Activated naive CD4-positive, alpha-beta T cell treated with anti-CD3 and anti-CD28 coated beads, Interleukin-2, amount 50 U/mL, for 24 hours (primary cell): Measurements from ENCODE around the gene EIF4B.
"Not testable (repeated sequence)": the region's sequence is repeated elsewhere in the genome, so short reads cannot be mapped to it uniquely, and the experiment has no call there.

Experiments
- H3K27ac Mint-ChIP-seq: one replicate; pipeline ENCODE4 v1.8.0; 2021; ENCODE audit warnings: mild to moderate bottlenecking, mixed read lengths
- H3K27me3 Mint-ChIP-seq: one replicate; pipeline ENCODE4 v1.8.0; 2021; ENCODE audit warnings: mixed read lengths
- H3K36me3 Mint-ChIP-seq: one replicate; pipeline ENCODE4 v1.8.0; 2021; ENCODE audit warnings: mixed read lengths
- H3K4me1 Mint-ChIP-seq: one replicate; pipeline ENCODE4 v1.8.0; 2021; ENCODE audit warnings: mixed read lengths
- H3K4me3 Mint-ChIP-seq: one replicate; pipeline ENCODE4 v1.8.0; 2021; ENCODE audit warnings: mild to moderate bottlenecking, mixed read lengths
- H3K9me3 Mint-ChIP-seq: one replicate; pipeline ENCODE4 v1.8.0; 2021; ENCODE audit warnings: mixed read lengths

Gene EIF4B

DNA sequence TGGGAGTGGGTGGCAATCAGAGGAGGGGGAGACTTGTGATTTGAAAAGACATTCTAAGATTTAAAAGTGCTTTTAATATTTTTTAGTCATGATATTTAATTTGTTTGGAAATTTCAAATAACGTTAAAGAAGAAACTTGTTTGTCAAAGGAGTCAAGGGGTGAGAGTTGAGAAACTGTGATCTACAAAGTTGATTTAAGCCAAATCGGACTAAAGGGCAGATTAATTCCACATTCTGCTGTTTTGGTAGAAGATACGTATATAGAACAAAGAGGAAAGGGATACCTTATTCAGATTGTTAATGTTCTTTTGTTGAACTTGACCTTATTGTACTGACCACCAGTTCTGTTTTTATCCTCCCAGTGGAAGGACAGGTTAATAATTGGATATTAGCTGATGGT, 6.7 kb downstream of the EIF4B start:
- H3K36me3 Mint-ChIP-seq = peaks cover 24% of the 10 kb centered on the region
- no peaks in the 10 kb centered on the region for H3K27me3 Mint-ChIP-seq
- H3K9me3 Mint-ChIP-seq = no peaks in the 10 kb centered on the region
- no peak overlapping the region for H3K27ac Mint-ChIP-seq
- peaks cover 69% of the 10 kb centered on the region for H3K4me1 Mint-ChIP-seq
- no peak overlapping the region for H3K4me3 Mint-ChIP-seq

DNA sequence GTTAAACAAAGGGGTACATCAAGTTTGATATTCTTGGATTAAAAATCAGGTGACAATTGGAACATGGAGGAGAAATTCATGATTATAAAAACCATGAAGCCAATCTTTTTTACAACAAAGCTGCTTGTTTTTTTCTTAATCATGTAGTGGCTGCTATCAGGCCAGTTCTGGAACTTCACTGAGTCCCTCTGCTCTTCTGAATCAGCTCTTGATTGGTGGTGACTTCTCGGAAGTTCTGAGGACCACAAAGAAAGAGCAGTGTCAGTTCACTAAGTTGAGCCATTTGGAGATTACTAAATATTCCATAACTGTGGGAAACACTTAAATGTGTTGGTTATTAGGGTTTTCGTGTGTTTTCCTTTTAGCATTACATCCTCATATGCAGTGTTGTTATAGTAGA, 8.5 kb downstream of the EIF4B start:
- Mint-ChIP-seq H3K36me3 (peaks cover 21% of the 10 kb centered on the region), H3K4me1 (peaks cover 54% of the 10 kb centered on the region), H3K27me3 (no peaks in the 10 kb centered on the region), H3K4me3 (peak overlapping the region; percentile 67), H3K27ac (peak overlapping the region; percentile 1), H3K9me3 (no peaks in the 10 kb centered on the region)

DNA sequence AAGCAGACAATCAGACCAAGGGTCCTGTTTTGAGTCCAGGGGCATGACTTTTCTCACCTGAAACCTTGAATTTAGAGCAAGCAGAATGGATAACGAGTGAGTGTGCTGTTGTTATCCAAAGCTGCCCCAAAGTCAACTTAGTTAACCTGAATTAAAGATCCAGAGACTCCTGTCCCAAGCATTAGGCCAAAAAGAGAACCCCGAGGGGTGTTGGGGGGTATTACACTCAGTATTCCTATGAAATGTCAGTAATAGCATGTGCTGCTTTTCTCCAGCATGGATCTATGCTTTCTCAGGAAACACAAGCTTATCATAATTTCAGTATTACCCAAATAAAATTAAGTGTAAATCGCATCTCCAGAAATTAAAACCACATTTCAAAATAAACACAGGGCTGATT, 19.0 kb downstream of the EIF4B start:
- no peak overlapping the region for H3K4me3 Mint-ChIP-seq

DNA sequence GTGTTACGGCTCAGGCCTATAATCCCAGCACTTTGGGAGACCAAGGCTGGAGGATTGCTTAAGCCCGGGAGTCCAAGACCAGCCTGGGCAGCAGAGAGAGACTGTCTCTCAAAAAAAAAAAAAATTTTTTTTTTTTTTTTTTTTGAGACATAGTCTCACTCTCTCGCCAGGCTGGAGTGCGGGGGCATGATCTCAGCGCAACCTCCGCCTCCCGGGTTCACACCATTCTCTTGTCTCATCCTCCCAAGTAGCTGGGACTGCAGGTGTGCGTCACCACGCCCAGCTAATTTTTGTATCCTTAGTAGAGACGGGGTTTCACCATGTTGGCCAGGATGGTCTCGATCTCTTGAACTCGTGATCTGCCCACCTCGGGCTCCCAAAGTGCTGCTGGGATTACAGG, 20.8 kb downstream of the EIF4B start:
- not testable (repeated sequence) for H3K27me3 Mint-ChIP-seq

More for the DNA sequence above, 19.0 kb downstream of the EIF4B start:
- Mint-ChIP-seq H3K27me3 (no peaks in the 10 kb centered on the region), H3K9me3 (no peaks in the 10 kb centered on the region), H3K27ac (peak overlapping the region; percentile 67), H3K36me3 (peaks cover 25% of the 10 kb centered on the region), H3K4me1 (peaks cover 7% of the 10 kb centered on the region)

DNA sequence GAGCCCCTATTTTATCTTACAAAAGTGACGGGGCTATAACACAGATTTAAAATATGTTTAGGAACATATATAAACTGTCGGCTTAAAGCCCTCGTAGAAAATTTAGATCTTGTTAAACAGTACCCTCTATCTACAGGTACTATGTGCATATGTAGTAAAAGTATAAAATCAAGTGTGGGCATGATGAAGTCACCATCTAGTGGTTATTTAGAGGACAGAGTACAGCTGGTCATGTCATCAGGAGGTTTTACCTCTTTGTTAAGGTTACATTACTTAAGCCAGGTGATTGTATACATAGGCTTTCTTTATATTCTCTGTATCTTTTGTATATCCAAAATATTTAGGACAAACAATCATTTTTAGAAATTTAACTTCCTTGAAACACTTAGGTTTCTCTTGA, 25.4 kb downstream of the EIF4B start:
- Mint-ChIP-seq H3K27me3 (no peaks in the 10 kb centered on the region), H3K27ac (no peak overlapping the region), H3K4me3 (no peak overlapping the region), H3K9me3 (no peaks in the 10 kb centered on the region), H3K36me3 (peaks cover 20% of the 10 kb centered on the region), H3K4me1 (peaks cover 6% of the 10 kb centered on the region)

More for the DNA sequence above, 20.8 kb downstream of the EIF4B start:
- H3K4me1 Mint-ChIP-seq = peaks cover 12% of the 10 kb centered on the region
- H3K36me3 Mint-ChIP-seq = peaks cover 28% of the 10 kb centered on the region
- not testable (repeated sequence) for H3K9me3 Mint-ChIP-seq, H3K4me3 Mint-ChIP-seq, H3K27ac Mint-ChIP-seq

DNA sequence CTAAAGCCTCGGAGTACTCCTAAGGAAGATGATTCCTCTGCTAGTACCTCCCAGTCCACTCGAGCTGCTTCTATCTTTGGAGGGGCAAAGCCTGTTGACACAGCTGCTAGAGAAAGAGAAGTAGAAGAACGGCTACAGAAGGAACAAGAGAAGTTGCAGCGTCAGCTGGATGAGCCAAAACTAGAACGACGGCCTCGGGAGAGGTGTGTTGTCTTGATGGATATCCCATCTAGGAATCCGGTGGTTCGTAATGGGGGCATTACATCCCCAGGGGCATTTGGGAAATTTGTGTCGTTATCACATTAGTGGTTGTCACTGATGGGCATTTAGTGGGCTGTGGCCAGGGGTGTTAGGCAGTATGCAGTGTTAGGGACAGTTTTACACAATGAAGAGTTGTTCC, 27.6 kb downstream of the EIF4B start:
- Mint-ChIP-seq H3K36me3 (peaks cover 16% of the 10 kb centered on the region), H3K27ac (peak overlapping the region; percentile 27), H3K4me1 (peaks cover 23% of the 10 kb centered on the region)
- not testable (repeated sequence) for H3K9me3 Mint-ChIP-seq, H3K4me3 Mint-ChIP-seq, H3K27me3 Mint-ChIP-seq

DNA sequence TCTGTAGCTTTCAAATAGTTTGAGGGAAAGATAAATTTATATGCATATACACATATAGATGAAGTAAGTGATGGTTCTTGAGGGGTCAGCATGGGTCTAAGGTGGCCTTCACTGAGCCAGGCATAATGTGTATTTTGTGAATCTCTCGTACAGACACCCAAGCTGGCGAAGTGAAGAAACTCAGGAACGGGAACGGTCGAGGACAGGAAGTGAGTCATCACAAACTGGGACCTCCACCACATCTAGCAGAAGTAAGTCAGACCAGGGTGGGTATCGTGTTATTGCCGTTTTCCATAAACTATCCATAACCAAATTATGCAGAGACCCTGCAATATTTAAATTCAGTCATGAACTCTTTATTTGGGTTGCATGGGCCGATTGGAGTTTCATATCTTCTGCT, 28.2 kb downstream of the EIF4B start:
- peaks cover 26% of the 10 kb centered on the region for H3K4me1 Mint-ChIP-seq
- H3K27me3 Mint-ChIP-seq = no peaks in the 10 kb centered on the region
- peaks cover 17% of the 10 kb centered on the region for H3K36me3 Mint-ChIP-seq
- no peaks in the 10 kb centered on the region for H3K9me3 Mint-ChIP-seq
- no peak overlapping the region for H3K4me3 Mint-ChIP-seq
- H3K27ac Mint-ChIP-seq = peak overlapping the region; percentile 47

DNA sequence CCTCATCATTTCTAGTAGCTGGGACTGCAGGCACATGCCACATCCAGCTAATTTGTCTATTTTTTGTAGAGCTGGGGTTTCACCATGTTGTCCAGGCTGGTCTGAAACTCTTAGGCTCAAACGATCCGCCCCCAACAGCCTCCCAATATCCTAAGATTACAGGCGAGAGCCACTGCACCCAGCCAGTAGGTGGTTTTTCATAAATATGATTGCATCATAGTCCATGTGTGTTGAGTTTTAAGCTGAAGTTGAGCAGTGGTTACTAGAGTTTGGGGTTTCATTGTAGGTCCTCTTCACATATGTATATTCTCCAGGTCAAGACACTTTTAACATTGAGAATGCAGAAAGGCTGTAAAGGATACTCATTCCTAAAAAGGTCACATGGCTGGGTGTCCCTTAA, 30.5 kb downstream of the EIF4B start:
- Mint-ChIP-seq H3K36me3 (peaks cover 13% of the 10 kb centered on the region), H3K4me3 (no peak overlapping the region), H3K27ac (no peak overlapping the region), H3K27me3 (no peaks in the 10 kb centered on the region), H3K4me1 (peaks cover 20% of the 10 kb centered on the region), H3K9me3 (no peaks in the 10 kb centered on the region)

DNA sequence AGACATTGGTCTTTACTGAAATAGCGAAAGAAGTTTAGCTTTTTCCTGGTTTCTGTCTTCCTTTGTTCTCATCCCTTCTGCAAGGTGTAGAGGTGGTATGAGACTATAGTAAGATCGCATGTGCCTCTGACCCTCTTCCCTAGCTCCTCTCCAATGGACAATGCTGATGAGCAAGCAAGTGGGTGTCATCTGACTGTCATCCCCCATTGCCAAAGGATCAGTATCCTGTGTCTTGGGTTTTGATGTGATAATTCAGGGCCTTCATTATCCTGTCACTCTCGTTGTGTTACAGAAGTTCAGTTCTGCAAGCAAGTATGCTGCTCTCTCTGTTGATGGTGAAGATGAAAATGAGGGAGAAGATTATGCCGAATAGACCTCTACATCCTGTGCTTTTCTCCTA, 33.6 kb downstream of the EIF4B start:
- Mint-ChIP-seq H3K9me3 (no peaks in the 10 kb centered on the region), H3K4me1 (peaks cover 20% of the 10 kb centered on the region), H3K27ac (peak overlapping the region; percentile 78), H3K4me3 (no peak overlapping the region), H3K36me3 (peaks cover 8% of the 10 kb centered on the region), H3K27me3 (no peaks in the 10 kb centered on the region)

DNA sequence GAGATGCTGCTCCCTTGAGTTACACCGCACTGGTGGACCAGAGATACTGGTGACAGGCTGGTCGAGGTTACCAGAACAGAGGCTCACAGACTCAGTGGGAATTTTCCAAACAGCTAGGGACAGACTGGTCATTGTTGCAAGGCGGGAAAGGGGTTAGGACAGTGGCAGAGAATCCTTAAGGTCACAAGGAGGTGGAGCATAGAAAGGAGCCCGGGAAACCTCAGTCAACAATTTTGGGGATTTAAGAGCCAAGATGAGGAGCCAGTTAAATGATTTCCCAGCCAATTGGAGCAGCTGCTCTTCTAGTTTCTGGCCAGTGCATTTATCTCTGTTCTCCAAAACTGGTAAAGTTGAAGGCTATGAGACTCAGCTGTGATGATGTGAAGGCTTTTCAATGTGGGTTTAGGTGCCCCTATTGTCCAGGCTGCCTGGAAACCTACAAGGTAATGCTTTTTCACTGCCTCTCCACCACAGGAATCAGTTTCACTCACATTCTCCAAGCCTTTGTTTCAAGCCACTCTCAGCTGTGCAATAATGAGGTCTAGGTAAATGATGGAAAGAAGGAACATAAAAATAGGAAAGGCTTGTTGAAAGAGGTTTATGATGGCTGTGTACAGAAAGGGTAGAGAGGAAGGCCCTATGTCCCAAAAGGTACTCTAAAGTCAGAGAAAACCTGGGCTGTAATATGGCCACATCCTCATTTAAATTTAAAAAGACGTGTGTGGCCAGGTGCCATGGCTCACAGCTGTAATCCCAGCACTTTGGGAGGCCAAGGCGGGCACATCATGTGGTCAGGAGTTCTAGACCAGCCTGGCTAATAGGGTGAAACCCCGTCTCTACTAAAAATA, 36.6 kb downstream of the EIF4B start:
- H3K4me3 Mint-ChIP-seq = no peak overlapping the region
- H3K9me3 Mint-ChIP-seq = no peaks in the 10 kb centered on the region
- peaks cover 22% of the 10 kb centered on the region for H3K4me1 Mint-ChIP-seq
- peaks cover 8% of the 10 kb centered on the region for H3K36me3 Mint-ChIP-seq
- H3K27me3 Mint-ChIP-seq = no peaks in the 10 kb centered on the region
- H3K27ac Mint-ChIP-seq = peak overlapping the region; percentile 71

DNA sequence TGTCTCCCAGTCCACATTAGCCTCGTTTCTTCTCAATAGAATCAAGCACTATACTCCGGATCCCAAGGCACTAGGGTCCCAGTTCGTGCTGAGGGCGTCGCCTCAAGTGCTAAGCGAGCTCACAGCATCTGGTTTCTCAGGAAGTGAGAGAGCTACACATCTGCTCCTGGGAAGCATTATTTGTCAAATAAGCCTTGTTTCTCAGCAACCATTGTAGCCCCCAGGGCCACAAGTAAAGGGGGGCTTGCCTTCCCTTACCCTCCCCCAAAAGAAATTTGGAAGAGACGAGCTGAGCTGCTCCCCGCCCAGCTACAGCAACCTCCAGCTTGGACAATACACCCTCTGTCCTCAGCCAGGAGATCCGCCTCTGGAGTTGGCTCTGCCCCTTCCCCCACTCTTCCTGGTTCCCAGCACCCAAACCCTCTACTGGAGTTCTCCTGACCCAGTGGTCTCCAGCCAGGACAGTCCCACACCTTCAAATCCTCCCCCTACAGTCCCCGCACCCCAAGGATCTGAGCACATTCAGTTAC, 37.9 kb downstream of the EIF4B start:
- Mint-ChIP-seq H3K9me3 (no peaks in the 10 kb centered on the region), H3K27me3 (no peaks in the 10 kb centered on the region), H3K36me3 (peaks cover 2% of the 10 kb centered on the region), H3K4me1 (peaks cover 20% of the 10 kb centered on the region), H3K4me3 (no peak overlapping the region), H3K27ac (no peak overlapping the region)

DNA sequence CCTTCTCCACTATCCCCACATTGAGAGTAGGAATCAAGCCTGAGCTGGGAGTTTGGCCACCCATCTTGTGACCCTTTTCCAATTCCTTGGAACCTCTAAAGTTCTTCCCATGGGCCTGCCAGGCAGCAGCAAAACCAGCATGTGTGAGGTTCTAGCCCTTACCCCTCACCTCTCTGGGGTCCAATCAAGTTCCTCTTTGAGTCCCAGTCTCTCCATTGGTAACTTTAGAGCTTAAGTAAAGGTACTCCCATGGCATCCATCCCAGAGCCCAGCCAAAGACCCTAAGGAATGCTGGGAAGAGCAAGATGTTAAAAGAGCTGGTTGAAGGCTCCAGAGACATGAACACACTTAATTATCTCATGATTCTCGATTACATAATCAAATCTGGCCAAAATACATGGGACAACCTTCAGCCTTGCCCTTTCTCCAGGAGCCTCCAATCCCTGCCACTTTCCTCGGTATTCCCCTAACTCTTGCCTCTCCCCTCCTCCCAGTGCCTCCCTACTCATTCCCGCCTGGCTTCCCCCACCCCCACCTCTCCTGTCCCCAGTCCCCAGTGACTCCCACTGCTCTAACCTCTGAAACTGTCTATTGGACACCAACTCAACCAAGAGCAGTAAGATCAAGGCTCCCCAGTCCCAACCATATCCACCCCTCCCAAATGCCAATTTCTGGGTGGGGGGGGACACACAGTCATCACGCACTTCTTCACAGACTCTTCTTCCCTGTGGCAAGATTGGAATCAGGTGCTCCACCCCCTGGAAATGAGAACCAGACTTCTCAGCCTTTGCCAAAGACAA, 38.8 kb downstream of the EIF4B start:
- H3K36me3 Mint-ChIP-seq = no peaks in the 10 kb centered on the region
- no peak overlapping the region for H3K27ac Mint-ChIP-seq
- no peaks in the 10 kb centered on the region for H3K9me3 Mint-ChIP-seq
- no peaks in the 10 kb centered on the region for H3K27me3 Mint-ChIP-seq
- peak overlapping the region; percentile 47 for H3K4me3 Mint-ChIP-seq
- peaks cover 22% of the 10 kb centered on the region for H3K4me1 Mint-ChIP-seq

DNA sequence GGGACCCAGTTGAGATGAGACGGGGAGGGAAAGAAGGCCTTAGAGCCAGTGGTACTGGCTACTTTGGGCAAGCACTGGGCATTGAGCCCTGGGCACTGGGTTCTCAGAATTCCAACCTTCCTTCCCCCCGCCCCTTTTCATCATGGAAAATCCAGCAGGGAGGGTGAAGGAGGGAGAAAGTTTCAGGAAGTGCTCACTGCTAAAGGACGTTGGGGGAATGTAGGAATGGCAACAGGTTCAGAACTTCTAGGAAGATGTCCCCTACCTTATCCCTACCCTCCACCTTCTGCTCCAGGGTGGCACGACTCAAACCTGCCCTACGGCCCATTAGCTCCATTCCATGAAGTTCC, 39.4 kb downstream of the EIF4B start:
- H3K36me3 Mint-ChIP-seq = no peaks in the 10 kb centered on the region
- no peaks in the 10 kb centered on the region for H3K9me3 Mint-ChIP-seq
- peak overlapping the region; percentile 94 for H3K4me3 Mint-ChIP-seq
- peaks cover 22% of the 10 kb centered on the region for H3K4me1 Mint-ChIP-seq
- H3K27me3 Mint-ChIP-seq = no peaks in the 10 kb centered on the region
- no peak overlapping the region for H3K27ac Mint-ChIP-seq

DNA sequence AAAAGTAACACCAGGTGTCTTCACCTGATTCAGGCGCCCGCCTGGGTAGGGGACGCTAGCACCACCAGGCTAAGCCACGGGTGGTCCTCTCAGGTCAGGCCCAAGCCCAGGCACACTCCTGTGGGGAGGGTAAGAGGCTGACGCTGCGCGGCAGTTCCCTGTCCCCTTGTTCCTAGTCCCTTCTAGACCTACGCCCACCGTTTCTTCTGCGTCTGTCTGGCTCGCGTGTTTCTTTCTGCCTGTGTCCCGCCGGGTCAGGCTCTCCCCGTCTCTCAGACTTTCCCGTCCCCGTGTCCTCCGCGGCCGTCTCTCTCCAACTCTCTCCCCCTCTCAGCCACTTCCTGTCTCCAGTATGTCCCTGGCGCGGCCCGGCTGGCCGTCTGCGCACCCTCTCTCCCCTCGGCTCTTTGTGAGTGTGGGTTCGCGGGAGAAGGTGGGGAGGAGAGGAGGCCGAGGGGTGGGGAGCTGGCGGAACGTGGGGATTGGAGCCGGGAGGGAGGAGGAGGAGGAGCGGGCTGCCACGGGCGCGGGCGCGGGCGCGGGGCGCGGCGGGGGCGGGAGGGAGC, 40.5 kb downstream of the EIF4B start:
- Mint-ChIP-seq H3K36me3 (no peaks in the 10 kb centered on the region), H3K4me1 (peaks cover 22% of the 10 kb centered on the region), H3K4me3 (peak overlapping the region; percentile 94), H3K27ac (peak overlapping the region; percentile 79), H3K9me3 (no peaks in the 10 kb centered on the region), H3K27me3 (no peaks in the 10 kb centered on the region)

DNA sequence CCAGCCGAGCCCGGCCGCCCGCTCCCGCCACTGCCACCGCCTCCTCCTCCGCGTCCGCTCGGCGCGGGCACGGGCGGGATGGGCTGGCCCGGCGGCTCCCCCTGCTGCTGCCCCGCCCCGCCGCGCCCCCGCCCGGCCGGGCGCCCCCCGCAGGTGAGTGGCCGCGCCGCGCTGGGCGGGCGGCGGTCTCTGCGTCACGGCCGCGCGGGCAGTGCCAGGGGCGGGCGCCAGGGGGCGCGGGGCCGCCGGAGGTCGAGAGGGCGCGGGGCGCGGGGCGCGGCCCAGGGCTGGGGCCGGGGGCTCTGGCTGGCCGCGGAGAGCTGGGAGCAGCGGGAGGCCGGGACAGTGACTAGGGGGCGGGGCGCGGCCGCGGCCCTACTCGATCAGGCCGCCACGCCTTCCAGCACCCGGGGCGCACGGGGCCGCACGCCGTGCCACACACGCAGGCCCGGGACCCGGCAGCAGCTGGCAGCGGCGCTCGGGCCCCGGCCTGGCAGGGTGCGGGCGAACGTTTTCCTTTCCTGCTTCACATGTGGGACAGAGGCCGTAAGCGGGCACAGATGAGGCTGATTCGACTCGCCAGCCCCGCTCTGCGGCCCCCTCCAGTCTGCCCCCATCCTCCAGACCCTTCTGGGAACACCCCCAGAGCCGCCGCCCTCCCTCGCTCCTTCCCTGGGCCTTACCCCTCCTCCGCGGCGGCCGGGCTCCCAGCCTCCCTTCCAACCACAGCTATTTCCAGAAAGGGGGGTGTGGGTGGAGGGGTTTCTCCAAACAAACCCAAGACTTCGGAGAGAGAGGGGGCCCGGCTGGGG, 41.2 kb downstream of the EIF4B start:
- Mint-ChIP-seq H3K27ac (no peak overlapping the region), H3K4me3 (peak overlapping the region; percentile 42), H3K36me3 (no peaks in the 10 kb centered on the region)

More for the DNA sequence above, 41.2 kb downstream of the EIF4B start:
- Mint-ChIP-seq H3K4me1 (peaks cover 22% of the 10 kb centered on the region), H3K9me3 (no peaks in the 10 kb centered on the region), H3K27me3 (no peaks in the 10 kb centered on the region)
